Effector memory CD8-positive, alpha-beta T cell (primary cell): ENCODE results near the gene SNPH.

ENCODE experiments used
- ATAC-seq: fragments of 150-1000 bp; cut with Tn5 transposase; replicated peaks from 2 replicates; pipeline ENCODE4 v1.10.0; 2021; ENCODE audit warnings: mild to moderate bottlenecking, moderate library complexity
- DNase-seq, 3 experiments: peaks; one replicate each; pipeline ENCODE4 v3.0.0; 2021
- H3K27ac Mint-ChIP-seq, 2 donors: one replicate each; pipeline ENCODE4 v1.8.0; 2022; ENCODE audit warnings: mild to moderate bottlenecking in 2 of 2, mixed read lengths in 2 of 2, moderate library complexity in 2 of 2
- H3K27me3 Mint-ChIP-seq, 2 donors: one replicate each; pipeline ENCODE4 v1.8.0; 2022; ENCODE audit warnings: mixed read lengths in 2 of 2
- H3K36me3 Mint-ChIP-seq: one replicate; pipeline ENCODE4 v1.8.0; 2022; ENCODE audit warnings: mild to moderate bottlenecking, moderate library complexity, mixed read lengths; ENCODE audit not compliant: insufficient read depth
- H3K4me1 Mint-ChIP-seq, 2 donors: one replicate each; pipeline ENCODE4 v1.8.0; 2022; ENCODE audit warnings: low read depth in 2 of 2, mixed read lengths in 2 of 2
- H3K4me3 Mint-ChIP-seq, 2 donors: one replicate each; pipeline ENCODE4 v1.8.0; 2022; ENCODE audit warnings: mild to moderate bottlenecking in 2 of 2, mixed read lengths in 2 of 2, moderate library complexity in 2 of 2
- H3K9me3 Mint-ChIP-seq, 2 donors: one replicate each; pipeline ENCODE4 v1.8.0; 2022; ENCODE audit warnings: mixed read lengths in 2 of 2

SNPH gene

GRCh38 chr20:1283522-1284510 lies 17.7 kb downstream of the SNPH start:
- DNase-seq: no peak
- Mint-ChIP-seq H3K36me3 (no peaks in the 10 kb centered on the region), H3K9me3 (no peaks in the 10 kb centered on the region), H3K27ac (no peak overlapping the region), H3K27me3 (no peaks in the 10 kb centered on the region), H3K4me1 (peaks cover 0 to 13% of the 10 kb centered on the region in 2 donors), H3K4me3 (no peak overlapping the region)
- ATAC-seq: no peak

GRCh38 chr20:1286267-1287024 lies 20.4 kb downstream of the SNPH start:
- no peaks in the 10 kb centered on the region for H3K36me3 Mint-ChIP-seq
- DNase-seq (no peak), ATAC-seq (no peak)
- H3K27me3 Mint-ChIP-seq: no peaks in the 10 kb centered on the region
- H3K27ac Mint-ChIP-seq: no peak overlapping the region
- H3K4me1 Mint-ChIP-seq: peaks cover 0 to 13% of the 10 kb centered on the region in 2 donors
- H3K9me3 Mint-ChIP-seq: no peaks in the 10 kb centered on the region
- no peak overlapping the region for H3K4me3 Mint-ChIP-seq

- Mint-ChIP-seq H3K36me3 (no peaks in the 10 kb centered on the region), H3K9me3 (no peaks in the 10 kb centered on the region), H3K4me3 (no peak overlapping the region), H3K27ac (peak overlapping the region in 1 of 2 donors; percentile 57), H3K4me1 (peaks cover 0 to 13% of the 10 kb centered on the region in 2 donors), H3K27me3 (no peaks in the 10 kb centered on the region)
- no peak for DNase-seq
- no peak for ATAC-seq
Measured at GRCh38 chr20:1287306-1287705, 21.2 kb downstream of the SNPH start.

GRCh38 chr20:1287787-1288569 lies 21.9 kb downstream of the SNPH start:
- H3K27ac Mint-ChIP-seq: no peak overlapping the region
- H3K27me3 Mint-ChIP-seq: no peaks in the 10 kb centered on the region
- DNase-seq (no peak), ATAC-seq (no peak)
- H3K4me3 Mint-ChIP-seq: no peak overlapping the region
- H3K36me3 Mint-ChIP-seq: no peaks in the 10 kb centered on the region
- H3K9me3 Mint-ChIP-seq: no peaks in the 10 kb centered on the region
- peaks cover 0 to 18% of the 10 kb centered on the region in 2 donors for H3K4me1 Mint-ChIP-seq

- DNase-seq (no peak), ATAC-seq (no peak)
- Mint-ChIP-seq H3K36me3 (no peaks in the 10 kb centered on the region), H3K27ac (no peak overlapping the region), H3K4me1 (peaks cover 0 to 15% of the 10 kb centered on the region in 2 donors), H3K27me3 (no peaks in the 10 kb centered on the region), H3K9me3 (no peaks in the 10 kb centered on the region), H3K4me3 (no peak overlapping the region)
Measured at GRCh38 chr20:1291191-1291741, 25.2 kb downstream of the SNPH start.

GRCh38 chr20:1292620-1293019 lies 26.5 kb downstream of the SNPH start:
- no peaks in the 10 kb centered on the region for H3K9me3 Mint-ChIP-seq
- ATAC-seq (no peak), DNase-seq (no peak)
- peaks cover 2 to 5% of the 10 kb centered on the region in 2 donors for H3K4me1 Mint-ChIP-seq
- H3K27ac Mint-ChIP-seq: no peak overlapping the region
- H3K27me3 Mint-ChIP-seq: no peaks in the 10 kb centered on the region
- H3K36me3 Mint-ChIP-seq: no peaks in the 10 kb centered on the region
- no peak overlapping the region for H3K4me3 Mint-ChIP-seq

GRCh38 chr20:1293641-1294379 lies 27.7 kb downstream of the SNPH start:
- Mint-ChIP-seq H3K36me3 (no peaks in the 10 kb centered on the region), H3K27me3 (no peaks in the 10 kb centered on the region), H3K9me3 (no peaks in the 10 kb centered on the region), H3K27ac (no peak overlapping the region), H3K4me3 (no peak overlapping the region), H3K4me1 (peaks cover 2 to 5% of the 10 kb centered on the region in 2 donors)
- no peak for DNase-seq
- no peak for ATAC-seq

GRCh38 chr20:1294497-1294896 lies 28.4 kb downstream of the SNPH start:
- Mint-ChIP-seq H3K9me3 (no peaks in the 10 kb centered on the region), H3K4me3 (no peak overlapping the region), H3K36me3 (no peaks in the 10 kb centered on the region), H3K4me1 (peaks cover 3 to 5% of the 10 kb centered on the region in 2 donors), H3K27me3 (no peaks in the 10 kb centered on the region), H3K27ac (no peak overlapping the region)
- ATAC-seq (no peak), DNase-seq (no peak)

- ATAC-seq (no peak), DNase-seq (no peak)
- H3K36me3 Mint-ChIP-seq: no peaks in the 10 kb centered on the region
- H3K4me3 Mint-ChIP-seq: no peak overlapping the region
- no peaks in the 10 kb centered on the region for H3K27me3 Mint-ChIP-seq
- H3K27ac Mint-ChIP-seq: no peak overlapping the region
- H3K4me1 Mint-ChIP-seq: peaks cover 5 to 6% of the 10 kb centered on the region in 2 donors
- H3K9me3 Mint-ChIP-seq: no peaks in the 10 kb centered on the region
Measured at GRCh38 chr20:1295276-1295930, 29.3 kb downstream of the SNPH start.

- ATAC-seq: no peak
- Mint-ChIP-seq H3K27ac (no peak overlapping the region), H3K4me3 (no peak overlapping the region), H3K36me3 (no peaks in the 10 kb centered on the region), H3K4me1 (peaks cover 9 to 13% of the 10 kb centered on the region in 2 donors), H3K9me3 (no peaks in the 10 kb centered on the region), H3K27me3 (no peaks in the 10 kb centered on the region)
- DNase-seq: no peak
Measured at GRCh38 chr20:1296117-1296610, 30.1 kb downstream of the SNPH start.

- Mint-ChIP-seq H3K4me1 (peaks cover 12 to 15% of the 10 kb centered on the region in 2 donors), H3K27ac (no peak overlapping the region), H3K4me3 (no peak overlapping the region), H3K36me3 (no peaks in the 10 kb centered on the region), H3K9me3 (no peaks in the 10 kb centered on the region), H3K27me3 (no peaks in the 10 kb centered on the region)
- ATAC-seq (no peak), DNase-seq (no peak)
Measured at GRCh38 chr20:1296922-1297321, 30.8 kb downstream of the SNPH start.

- H3K27me3 Mint-ChIP-seq: no peaks in the 10 kb centered on the region
- no peaks in the 10 kb centered on the region for H3K9me3 Mint-ChIP-seq
- H3K36me3 Mint-ChIP-seq: no peaks in the 10 kb centered on the region
- no peak overlapping the region for H3K27ac Mint-ChIP-seq
- no peak for ATAC-seq
- DNase-seq: no peak
- H3K4me1 Mint-ChIP-seq: peaks cover 12 to 15% of the 10 kb centered on the region in 2 donors
- H3K4me3 Mint-ChIP-seq: no peak overlapping the region
Measured at GRCh38 chr20:1297486-1297885, 31.4 kb downstream of the SNPH start.
